Measurements from ENCODE around the gene SLC44A5.

The SLC44A5 gene

GRCh38 chr1:75353051-75353450, 257.9 kb downstream of the SLC44A5 start:
- no peak for DNase-seq

- DNase-seq: no peak
Measured at GRCh38 chr1:75345538-75346292, 265.2 kb downstream of the SLC44A5 start.

GRCh38 chr1:75342786-75343185, 268.1 kb downstream of the SLC44A5 start:
- no peak for DNase-seq

- no peak for DNase-seq
Measured at GRCh38 chr1:75341537-75341936, 269.4 kb downstream of the SLC44A5 start.

- DNase-seq: no peak
Measured at GRCh38 chr1:75338616-75339483, 272.1 kb downstream of the SLC44A5 start.

- no peak for DNase-seq
Measured at GRCh38 chr1:75334876-75335389, 276.0 kb downstream of the SLC44A5 start.

GRCh38 chr1:75330624-75331023, 280.3 kb downstream of the SLC44A5 start:
- DNase-seq: no peak

GRCh38 chr1:75328691-75329090, 282.2 kb downstream of the SLC44A5 start:
- DNase-seq: no peak

GRCh38 chr1:75327395-75327794, 283.5 kb downstream of the SLC44A5 start:
- no peak for DNase-seq

GRCh38 chr1:75317976-75318375, 292.9 kb downstream of the SLC44A5 start:
- no peak for DNase-seq

GRCh38 chr1:75316230-75316629, 294.7 kb downstream of the SLC44A5 start:
- DNase-seq: no peak

GRCh38 chr1:75312620-75313019, 298.3 kb downstream of the SLC44A5 start:
- DNase-seq: no peak

- peak; percentile 39 for DNase-seq
Measured at GRCh38 chr1:75310067-75310466, 300.8 kb downstream of the SLC44A5 start.

- DNase-seq: no peak
Measured at GRCh38 chr1:75308365-75308764, 302.5 kb downstream of the SLC44A5 start.

GRCh38 chr1:75305061-75305460, 305.9 kb downstream of the SLC44A5 start:
- no peak for DNase-seq

GRCh38 chr1:75293270-75293669, 317.6 kb downstream of the SLC44A5 start:
- DNase-seq: no peak

GRCh38 chr1:75292013-75292412, 318.9 kb downstream of the SLC44A5 start:
- DNase-seq: no peak

GRCh38 chr1:75276385-75276784, 334.5 kb downstream of the SLC44A5 start:
- DNase-seq: no peak

- no peak for DNase-seq
Measured at GRCh38 chr1:75275631-75276030, 335.3 kb downstream of the SLC44A5 start.

- DNase-seq: no peak
Measured at GRCh38 chr1:75274920-75275506, 335.9 kb downstream of the SLC44A5 start.

- DNase-seq: no peak
Measured at GRCh38 chr1:75273110-75273509, 337.8 kb downstream of the SLC44A5 start.

GRCh38 chr1:75265792-75266191, 345.1 kb downstream of the SLC44A5 start:
- peak; percentile 30 for DNase-seq

- no peak for DNase-seq
Measured at GRCh38 chr1:75264112-75264511, 346.8 kb downstream of the SLC44A5 start.
